ENCODE data around the gene ABCD1. TPM values are rescaled to one million over a fixed set of nuclear protein-coding genes. Genes with fewer than 3 reads are reported as not detected.

Gene ABCD1
- total RNA-seq, 6 experiments from 2014 or later = 8.0 to 20.8 (median 10.9) TPM

DNA sequence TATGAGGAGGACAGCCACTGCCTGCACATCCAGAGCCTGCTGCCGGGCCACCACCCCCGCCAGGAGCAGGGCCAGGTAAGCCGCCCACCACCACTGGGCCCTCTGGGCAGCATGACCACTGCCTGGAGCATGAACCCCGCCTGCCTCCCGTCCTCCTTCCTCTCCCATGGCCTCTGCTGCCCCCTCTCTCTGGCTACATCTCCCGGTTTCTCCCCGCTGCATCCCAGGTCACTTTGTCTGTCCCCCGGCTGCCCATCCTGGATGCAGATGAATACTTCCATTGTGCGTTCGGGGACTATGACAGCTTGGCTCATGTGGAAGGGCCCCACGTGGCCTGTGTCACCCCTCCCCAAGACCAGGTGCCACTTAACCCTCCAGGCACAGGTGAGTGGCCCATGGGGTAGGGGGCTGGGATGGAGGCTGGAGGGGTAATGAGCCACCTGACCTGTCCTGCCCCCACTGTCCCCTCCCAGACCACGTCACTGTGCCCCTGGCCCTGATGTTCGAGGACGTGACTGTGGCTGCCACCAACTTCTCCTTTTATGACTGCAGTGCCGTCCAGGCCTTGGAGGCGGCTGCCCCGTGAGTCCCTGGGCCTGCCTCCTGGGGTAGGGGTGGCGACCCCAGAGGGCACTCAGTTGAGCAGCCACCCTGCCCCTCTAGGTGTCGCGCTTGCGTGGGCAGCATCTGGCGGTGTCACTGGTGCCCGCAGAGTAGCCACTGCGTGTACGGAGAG is 45.4 kb downstream of the ABCD1 start:
- peak in 1 of 3 donors; percentile 15 for DNase-seq

DNA sequence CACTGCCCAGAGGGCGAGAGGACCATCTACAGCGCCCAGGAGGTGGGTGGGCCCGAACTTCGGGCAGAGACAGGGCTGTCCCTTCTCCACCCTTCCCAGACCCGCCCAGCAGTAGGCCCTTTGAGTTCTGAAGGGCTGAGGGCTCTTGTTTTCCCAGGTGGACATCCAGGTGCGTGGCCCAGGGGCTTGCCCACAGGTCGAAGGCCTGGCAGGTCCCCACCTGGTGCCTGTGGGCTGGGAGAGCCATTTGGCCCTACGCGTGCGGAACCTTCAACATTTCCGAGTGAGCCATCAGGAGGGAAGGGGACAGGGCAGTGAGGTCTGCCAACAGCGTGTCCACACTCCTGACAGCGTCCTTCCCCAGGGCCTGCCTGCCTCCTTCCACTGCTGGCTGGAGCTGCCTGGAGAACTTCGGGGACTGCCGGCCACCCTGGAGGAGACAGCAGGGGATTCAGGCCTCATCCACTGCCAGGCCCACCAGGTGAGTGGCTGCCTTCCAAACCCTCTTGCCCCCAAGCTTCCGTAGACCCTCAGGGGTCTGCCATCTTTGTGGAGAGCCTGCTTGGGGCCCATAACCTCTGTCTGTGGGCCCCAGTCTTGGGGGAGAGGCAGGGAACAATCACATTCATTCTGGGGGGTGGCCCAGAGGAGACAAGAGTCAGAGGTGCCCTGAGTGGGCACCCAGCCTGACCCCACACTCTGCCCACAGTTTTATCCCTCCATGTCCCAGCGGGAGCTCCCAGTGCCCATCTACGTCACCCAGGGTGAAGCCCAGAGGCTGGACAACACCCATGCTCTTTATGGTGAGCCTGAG is 46.2 kb downstream of the ABCD1 start:
- H3K9me3 ChIP-seq = no peaks in the 10 kb centered on the region
- no peaks in the 10 kb centered on the region for H3K36me3 ChIP-seq
- DNase-seq (peak in 2 of 3 donors; percentile 16 to 37), ATAC-seq (no peak)
- H3K27ac ChIP-seq = no peak overlapping the region
- 20% methylated on average over 1 of the region's 18 CpGs for WGBS (ENCODE audit: insufficient coverage, low coverage, low lambda C conversion rate, missing lambda C conversion rate)
- no peaks in the 10 kb centered on the region for H3K27me3 ChIP-seq
- TF ChIP-seq, protein P1, sequence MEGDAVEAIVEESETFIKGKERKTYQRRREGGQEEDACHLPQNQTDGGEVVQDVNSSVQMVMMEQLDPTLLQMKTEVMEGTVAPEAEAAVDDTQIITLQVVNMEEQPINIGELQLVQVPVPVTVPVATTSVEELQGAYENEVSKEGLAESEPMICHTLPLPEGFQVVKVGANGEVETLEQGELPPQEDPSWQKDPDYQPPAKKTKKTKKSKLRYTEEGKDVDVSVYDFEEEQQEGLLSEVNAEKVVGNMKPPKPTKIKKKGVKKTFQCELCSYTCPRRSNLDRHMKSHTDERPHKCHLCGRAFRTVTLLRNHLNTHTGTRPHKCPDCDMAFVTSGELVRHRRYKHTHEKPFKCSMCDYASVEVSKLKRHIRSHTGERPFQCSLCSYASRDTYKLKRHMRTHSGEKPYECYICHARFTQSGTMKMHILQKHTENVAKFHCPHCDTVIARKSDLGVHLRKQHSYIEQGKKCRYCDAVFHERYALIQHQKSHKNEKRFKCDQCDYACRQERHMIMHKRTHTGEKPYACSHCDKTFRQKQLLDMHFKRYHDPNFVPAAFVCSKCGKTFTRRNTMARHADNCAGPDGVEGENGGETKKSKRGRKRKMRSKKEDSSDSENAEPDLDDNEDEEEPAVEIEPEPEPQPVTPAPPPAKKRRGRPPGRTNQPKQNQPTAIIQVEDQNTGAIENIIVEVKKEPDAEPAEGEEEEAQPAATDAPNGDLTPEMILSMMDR (IDR thresholded peaks at IDR 0.05) = no peak
- no peak for TF ChIP-seq POLR2A (IDR thresholded peaks at IDR 0.05)
- no peak overlapping the region for H3K4me3 ChIP-seq
- no peaks in the 10 kb centered on the region for H3K4me1 ChIP-seq
- intact Hi-C loops (cut with DNase I) = no loop called here

More for the DNA sequence above, 45.4 kb downstream of the ABCD1 start:
- TF ChIP-seq, protein P1 (IDR thresholded peaks at IDR 0.05) = no peak
- TF ChIP-seq POLR2A (IDR thresholded peaks at IDR 0.05) = no peak
- no peaks in the 10 kb centered on the region for H3K4me1 ChIP-seq
- no peaks in the 10 kb centered on the region for H3K27me3 ChIP-seq
- H3K36me3 ChIP-seq = no peaks in the 10 kb centered on the region
- intact Hi-C loops (cut with DNase I) = loop anchor here in 1 of 2 donors (5.0 kb wide), 1 partner anchor 177 kb away; no protein-coding TSS in a partner anchor
- H3K27ac ChIP-seq = no peak overlapping the region
- no peak overlapping the region for H3K4me3 ChIP-seq
- WGBS (ENCODE audit: insufficient coverage, low coverage, low lambda C conversion rate, missing lambda C conversion rate) = 79% methylated on average over 6 of the region's 25 CpGs
- no peaks in the 10 kb centered on the region for H3K9me3 ChIP-seq
- no peak for ATAC-seq

DNA sequence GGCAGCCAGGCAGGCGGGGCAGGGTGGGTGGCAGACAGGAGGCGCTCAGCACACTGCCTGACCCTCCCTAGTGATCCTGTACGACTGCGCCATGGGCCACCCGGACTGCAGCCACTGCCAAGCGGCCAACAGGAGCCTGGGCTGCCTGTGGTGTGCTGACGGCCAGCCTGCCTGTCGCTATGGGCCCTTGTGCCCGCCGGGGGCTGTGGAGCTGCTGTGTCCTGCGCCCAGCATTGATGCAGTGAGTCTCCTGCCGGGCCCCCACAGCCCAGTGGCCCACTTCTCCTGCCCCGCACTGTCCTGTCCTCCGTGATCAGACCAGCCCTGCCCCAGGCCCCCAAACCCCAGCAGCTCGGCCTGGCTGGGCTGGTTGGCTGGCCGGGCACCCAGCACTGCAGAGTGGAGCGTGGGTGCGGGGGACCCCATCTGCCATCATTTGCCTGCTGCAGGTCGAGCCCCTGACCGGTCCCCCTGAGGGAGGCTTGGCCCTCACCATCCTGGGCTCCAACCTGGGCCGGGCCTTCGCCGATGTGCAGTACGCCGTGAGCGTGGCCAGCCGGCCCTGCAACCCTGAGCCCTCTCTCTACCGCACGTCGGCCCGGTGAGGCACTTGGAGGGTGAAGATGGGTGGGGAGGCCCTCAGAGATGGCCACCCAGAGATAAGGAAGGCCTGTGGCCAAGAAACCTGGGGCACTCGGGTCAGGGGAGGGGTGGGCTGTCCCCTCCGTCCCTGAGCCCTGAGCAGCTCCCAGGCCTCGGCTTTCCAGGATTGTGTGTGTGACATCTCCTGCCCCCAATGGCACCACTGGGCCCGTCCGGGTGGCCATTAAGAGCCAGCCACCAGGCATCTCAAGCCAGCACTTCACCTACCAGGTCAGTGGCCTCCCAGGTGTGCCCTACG is 47.0 kb downstream of the ABCD1 start:
- no peaks in the 10 kb centered on the region for H3K27me3 ChIP-seq
- no peak overlapping the region for H3K27ac ChIP-seq
- H3K36me3 ChIP-seq = no peaks in the 10 kb centered on the region
- no peak for ATAC-seq
- H3K9me3 ChIP-seq = no peaks in the 10 kb centered on the region
- no CpG with 5 or more reads among the region's 37 CpGs for WGBS (ENCODE audit: insufficient coverage, low coverage, low lambda C conversion rate, missing lambda C conversion rate)
- peak; percentile 17 to 41 (median 25) for DNase-seq
- intact Hi-C loops (cut with DNase I) = no loop called here
- TF ChIP-seq, protein P1 (IDR thresholded peaks at IDR 0.05) = no peak
- no peak for TF ChIP-seq POLR2A (IDR thresholded peaks at IDR 0.05)
- H3K4me3 ChIP-seq = no peak overlapping the region
- H3K4me1 ChIP-seq = no peaks in the 10 kb centered on the region
